ES-I3 (cell line): Measurements from ENCODE around the gene POTEF.
A peak's percentile ranks its signal among the peaks of the same experiment; 100 is the strongest.
"Not testable (repeated sequence)": the region's sequence is repeated elsewhere in the genome, so short reads cannot be mapped to it uniquely, and the experiment has no call there.

Source experiments
- H3K36me3 ChIP-seq: 2 replicates; pipeline ENCODE4 v1.6.1; 2013; ENCODE audit warnings: mild to moderate bottlenecking, low read length, control low read depth, moderate library complexity; ENCODE audit not compliant: insufficient read depth
- H3K4me1 ChIP-seq: 2 replicates; pipeline ENCODE4 v1.6.1; 2013; ENCODE audit warnings: mild to moderate bottlenecking, control low read depth, low read length; ENCODE audit not compliant: insufficient read depth
- H3K9ac ChIP-seq: 2 replicates; pipeline ENCODE4 v1.6.1; 2013; ENCODE audit warnings: low read depth, mild to moderate bottlenecking, low read length, moderate library complexity
- H3K9me3 ChIP-seq: 2 replicates; pipeline ENCODE4 v1.6.1; 2013; ENCODE audit warnings: mild to moderate bottlenecking, low read length, moderate library complexity; ENCODE audit not compliant: control insufficient read depth, insufficient read depth

The POTEF gene

GRCh38 chr2:130156624-130157004 lies 27.6 kb upstream of the POTEF start:
- Histone ChIP-seq H3K4me1 (no peaks in the 10 kb centered on the region), H3K9me3 (no peaks in the 10 kb centered on the region), H3K36me3 (no peaks in the 10 kb centered on the region), H3K9ac (no peak overlapping the region)

- H3K36me3 ChIP-seq, H3K9ac ChIP-seq, H3K4me1 ChIP-seq, H3K9me3 ChIP-seq: not testable (repeated sequence)
Observed at GRCh38 chr2:130155956-130156623, 27.1 kb upstream of the POTEF start.

GRCh38 chr2:130154773-130155765 lies 26.0 kb upstream of the POTEF start:
- no peaks in the 10 kb centered on the region for H3K4me1 ChIP-seq
- no peak overlapping the region for H3K9ac ChIP-seq
- H3K36me3 ChIP-seq, result no peaks in the 10 kb centered on the region
- no peaks in the 10 kb centered on the region for H3K9me3 ChIP-seq

- H3K36me3 ChIP-seq, H3K9me3 ChIP-seq, H3K4me1 ChIP-seq, H3K9ac ChIP-seq: not testable (repeated sequence)
Observed at GRCh38 chr2:130154423-130154770, 25.4 kb upstream of the POTEF start.

- not testable (repeated sequence) for H3K36me3 ChIP-seq, H3K4me1 ChIP-seq, H3K9ac ChIP-seq, H3K9me3 ChIP-seq
Observed at GRCh38 chr2:130153721-130154422, 24.9 kb upstream of the POTEF start.

GRCh38 chr2:130152816-130153595 lies 24.0 kb upstream of the POTEF start:
- Histone ChIP-seq H3K4me1 (no peaks in the 10 kb centered on the region), H3K9ac (no peak overlapping the region), H3K9me3 (no peaks in the 10 kb centered on the region), H3K36me3 (no peaks in the 10 kb centered on the region)

GRCh38 chr2:130152136-130152815 lies 23.3 kb upstream of the POTEF start:
- not testable (repeated sequence) for H3K36me3 ChIP-seq, H3K4me1 ChIP-seq, H3K9ac ChIP-seq, H3K9me3 ChIP-seq

- not testable (repeated sequence) for H3K4me1 ChIP-seq, H3K9me3 ChIP-seq, H3K36me3 ChIP-seq, H3K9ac ChIP-seq
Observed at GRCh38 chr2:130151145-130151512, 22.1 kb upstream of the POTEF start.

- Histone ChIP-seq H3K36me3 (no peaks in the 10 kb centered on the region), H3K9me3 (no peaks in the 10 kb centered on the region), H3K9ac (no peak overlapping the region), H3K4me1 (no peaks in the 10 kb centered on the region)
Observed at GRCh38 chr2:130150181-130151144, 21.4 kb upstream of the POTEF start.

GRCh38 chr2:130148515-130148914 lies 19.5 kb upstream of the POTEF start:
- H3K9me3 ChIP-seq, H3K4me1 ChIP-seq, H3K9ac ChIP-seq, H3K36me3 ChIP-seq: not testable (repeated sequence)

GRCh38 chr2:130145006-130145414 lies 16.0 kb upstream of the POTEF start, which contains the start of gene CCDC74B:
TSS of gene CCDC74B (minus strand) at chr2:130145112. CDS start at chr2:130144996, 116 bp downstream.
- H3K36me3 ChIP-seq, result not testable (repeated sequence)
- peak within 1 kb of the TSS; percentile 44; the same call in 1 of the 2 replicates for H3K9ac ChIP-seq

GRCh38 chr2:130143266-130144039 lies 14.4 kb upstream of the POTEF start:
- H3K9ac ChIP-seq, result peak overlapping the region; percentile 31; the same call in 1 of the 2 replicates
- H3K36me3 ChIP-seq, H3K9me3 ChIP-seq, H3K4me1 ChIP-seq: not testable (repeated sequence)

More at GRCh38 chr2:130145006-130145414, 16.0 kb upstream of the POTEF start, which contains the start of gene CCDC74B:
- not testable (repeated sequence) for H3K4me1 ChIP-seq, H3K9me3 ChIP-seq
